ENCODE results near the gene ZNF460.

ZNF460 gene

GRCh38 chr19:57317503-57317902 lies 37.2 kb downstream of the ZNF460 start:
- H3K4me3 ChIP-seq (ENCODE audit: low read length) = no peak overlapping the region
- TF ChIP-seq CTCF (conservative IDR thresholded peaks at IDR 0.05; ENCODE audit: low read depth, low read length) = no peak
- no peak for DNase-seq (ENCODE audit: low read depth)

- H3K4me3 ChIP-seq (ENCODE audit: low read length) = peak overlapping the region; percentile 84
- DNase-seq (ENCODE audit: low read depth) = no peak
- no peak for TF ChIP-seq CTCF (conservative IDR thresholded peaks at IDR 0.05; ENCODE audit: low read depth, low read length)
Observed at GRCh38 chr19:57319869-57320179, 39.5 kb downstream of the ZNF460 start.

GRCh38 chr19:57320180-57321084 lies 40.1 kb downstream of the ZNF460 start, which contains the start of gene ZNF543:
TSS of gene ZNF543 (plus strand) at chr19:57320472. CDS start at chr19:57320854, 382 bp downstream.
- DNase-seq (ENCODE audit: low read depth) = peak; percentile 82
- TF ChIP-seq CTCF (conservative IDR thresholded peaks at IDR 0.05; ENCODE audit: low read depth, low read length) = no peak
- peak within 1 kb of the TSS; percentile 84 for H3K4me3 ChIP-seq (ENCODE audit: low read length)

- no peak for DNase-seq (ENCODE audit: low read depth)
- TF ChIP-seq CTCF (conservative IDR thresholded peaks at IDR 0.05; ENCODE audit: low read depth, low read length) = no peak
- H3K4me3 ChIP-seq (ENCODE audit: low read length) = peak overlapping the region; percentile 84
Observed at GRCh38 chr19:57321116-57321515, 40.8 kb downstream of the ZNF460 start.

GRCh38 chr19:57321751-57322150 lies 41.5 kb downstream of the ZNF460 start:
- peak overlapping the region; percentile 84 for H3K4me3 ChIP-seq (ENCODE audit: low read length)
- no peak for TF ChIP-seq CTCF (conservative IDR thresholded peaks at IDR 0.05; ENCODE audit: low read depth, low read length)
- DNase-seq (ENCODE audit: low read depth) = no peak

GRCh38 chr19:57324992-57325391 lies 44.7 kb downstream of the ZNF460 start:
- no peak for TF ChIP-seq CTCF (conservative IDR thresholded peaks at IDR 0.05; ENCODE audit: low read depth, low read length)
- H3K4me3 ChIP-seq (ENCODE audit: low read length) = no peak overlapping the region
- no peak for DNase-seq (ENCODE audit: low read depth)

- H3K4me3 ChIP-seq (ENCODE audit: low read length) = no peak overlapping the region
- DNase-seq (ENCODE audit: low read depth) = no peak
- no peak for TF ChIP-seq CTCF (conservative IDR thresholded peaks at IDR 0.05; ENCODE audit: low read depth, low read length)
Observed at GRCh38 chr19:57327993-57328392, 47.7 kb downstream of the ZNF460 start.
